HG03565 (cell line): ENCODE results near the gene BORA.
"Not testable (repeated sequence)": the region's sequence is repeated elsewhere in the genome, so short reads cannot be mapped to it uniquely, and the experiment has no call there.

ENCODE experiments used
- ATAC-seq: cut with Tn5 transposase; IDR thresholded peaks from one replicate; pipeline ENCODE4 v1.9.1; 2021; ENCODE audit warnings: mild to moderate bottlenecking, moderate library complexity; ENCODE audit not compliant: unreplicated experiment

BORA gene

DNA sequence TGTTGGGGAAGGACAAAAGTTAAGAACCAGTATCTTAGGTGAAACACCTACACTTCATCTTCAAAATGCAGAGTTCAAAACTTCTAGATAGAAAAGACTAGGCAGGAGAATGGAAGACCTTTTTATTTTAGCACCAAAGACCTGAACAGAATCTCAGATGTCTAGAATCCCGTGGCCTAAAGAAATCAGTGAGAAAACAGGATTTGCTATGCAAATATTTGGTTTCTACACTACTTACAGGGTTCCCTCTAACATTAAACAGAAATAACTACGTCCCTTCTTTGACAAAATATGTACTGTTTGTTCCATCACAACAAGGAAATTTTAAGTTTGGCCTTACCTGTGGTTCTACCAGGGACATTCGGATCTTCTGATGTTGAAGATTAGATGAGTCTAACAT lies 32.5 kb downstream of the BORA start:
- no peak for ATAC-seq

DNA sequence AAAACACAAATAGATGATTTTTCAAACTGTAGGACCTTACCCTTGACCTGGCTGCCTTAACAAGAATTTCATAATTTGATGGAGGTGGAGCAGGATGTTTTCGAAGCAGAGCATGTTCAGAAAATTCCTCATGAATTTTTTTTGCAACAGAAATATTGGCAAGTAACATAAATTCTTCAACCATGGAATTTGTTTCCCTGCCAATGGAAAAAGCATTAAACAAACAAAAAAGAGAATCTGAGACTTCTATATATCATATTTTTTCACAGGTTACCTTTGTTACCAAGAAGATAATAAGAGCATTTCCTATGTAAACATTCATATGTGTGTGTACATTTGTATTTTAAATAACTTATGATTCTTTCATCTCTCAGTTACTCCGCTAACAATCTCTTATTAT lies 35.7 kb downstream of the BORA start:
- ATAC-seq, result no peak

DNA sequence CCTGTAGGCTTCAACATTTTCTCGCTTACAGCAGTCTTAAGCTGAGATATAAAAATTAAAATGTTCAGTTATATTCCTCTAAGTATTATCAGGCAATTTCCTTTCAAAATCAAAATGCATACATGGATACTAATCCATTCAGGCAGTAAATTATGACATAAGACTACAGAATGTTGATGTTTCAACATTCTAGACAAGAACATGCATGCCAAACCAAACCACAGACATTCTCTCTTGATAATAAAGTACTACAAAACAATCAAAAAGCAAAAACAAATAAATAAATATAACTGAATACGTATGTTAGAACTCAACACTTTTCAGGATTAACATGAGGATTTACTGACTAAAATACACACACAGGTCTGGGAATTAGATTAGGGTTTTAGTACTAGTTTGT lies 46.3 kb downstream of the BORA start:
- no peak for ATAC-seq

DNA sequence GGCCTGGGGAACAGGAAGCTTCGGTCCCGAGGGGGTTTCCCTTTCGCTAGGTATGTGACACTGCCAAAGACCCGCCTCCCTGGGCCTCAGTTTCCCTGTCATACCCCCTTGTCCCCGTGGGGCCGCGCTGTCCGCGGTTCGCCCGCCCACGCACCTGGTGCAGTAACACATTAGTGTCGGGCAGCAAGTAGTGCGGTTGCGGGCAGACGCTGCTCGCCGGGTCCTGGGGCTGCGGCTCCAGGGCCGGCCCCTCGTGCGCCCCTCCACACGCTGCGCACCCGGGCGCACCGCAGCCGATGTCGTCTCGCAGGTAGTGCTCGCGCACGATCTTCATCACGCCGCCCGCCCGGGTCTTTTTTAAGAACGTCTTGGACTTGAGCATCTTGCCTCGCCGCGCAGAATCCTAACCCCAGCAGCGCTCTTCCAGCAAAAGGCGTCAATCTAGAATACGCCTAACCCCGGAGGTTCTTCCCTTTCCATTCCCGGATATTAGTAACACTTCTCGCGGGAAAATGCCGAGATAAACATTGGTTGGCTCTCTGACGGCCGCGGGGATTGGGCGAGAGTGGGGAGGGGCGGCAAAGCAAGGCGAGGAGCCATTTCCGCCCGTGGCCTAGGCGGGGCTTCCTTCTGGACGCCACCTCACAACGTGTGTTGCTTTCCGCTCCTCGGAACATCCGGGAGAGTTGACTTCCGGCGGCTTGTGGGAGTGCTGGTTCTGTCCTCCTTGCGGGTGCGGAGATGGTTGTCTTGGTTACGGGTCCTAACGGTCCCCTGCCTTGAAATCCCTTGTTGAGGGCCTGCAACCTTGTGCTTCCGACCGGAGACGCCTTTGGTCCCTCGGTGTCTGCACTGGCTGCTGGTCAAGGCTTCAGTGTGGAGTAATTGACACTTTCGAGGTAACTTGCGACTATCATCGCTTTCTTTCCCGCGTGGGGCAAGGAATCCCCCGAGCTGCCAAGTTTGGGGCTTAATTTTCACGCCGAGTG lies 54.0 kb downstream of the BORA start, which contains the start of the genes DIS3 and PIBF1:
DIS3 (minus strand) TSS at position 450 of the 989 bp plus-strand sequence; CDS start at position 382, 68 bp downstream.
PIBF1 (plus strand) TSS at position 683 of the 989 bp plus-strand sequence. CDS start 1,337 bp downstream, outside the sequence.
- peak; percentile 97 for ATAC-seq

DNA sequence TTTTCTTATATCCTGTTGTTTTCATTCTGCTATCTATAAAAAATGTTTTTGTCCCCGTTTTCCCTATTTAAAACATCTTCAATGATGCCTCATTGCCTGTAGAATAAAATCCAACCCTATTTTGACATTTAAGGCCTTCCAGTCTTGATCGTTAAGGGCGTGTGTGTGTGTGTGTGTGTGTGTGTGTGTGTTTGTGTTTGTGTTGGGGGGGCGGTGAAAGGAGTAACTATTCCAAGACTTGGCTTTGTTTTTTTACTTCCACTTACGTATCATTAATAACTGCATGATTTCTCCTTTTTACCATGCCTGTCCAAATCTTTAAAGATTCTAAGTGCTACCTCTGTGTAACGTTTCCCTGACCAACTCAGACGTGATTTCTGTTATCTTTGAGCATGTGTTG lies 55.0 kb downstream of the BORA start:
- no peak for ATAC-seq

DNA sequence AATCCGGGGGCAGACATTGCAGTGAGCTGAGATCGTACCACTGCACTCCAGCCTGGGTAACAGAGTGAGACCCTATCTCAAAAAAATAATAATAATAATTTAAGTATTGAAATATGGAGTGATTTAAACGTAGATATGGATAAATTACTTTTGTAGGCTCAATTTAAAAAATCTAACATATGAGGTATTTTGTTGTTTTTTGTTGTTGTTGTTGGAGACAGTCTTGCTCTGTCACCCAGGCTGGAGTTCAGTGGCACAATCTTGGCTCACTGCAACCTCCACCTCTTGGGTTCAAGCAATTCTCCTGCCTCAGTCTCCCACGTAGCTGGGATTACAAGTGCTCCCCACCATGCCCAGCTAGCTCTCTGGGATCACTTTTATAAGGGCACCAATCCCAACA lies 57.0 kb downstream of the BORA start:
- not testable (repeated sequence) for ATAC-seq

DNA sequence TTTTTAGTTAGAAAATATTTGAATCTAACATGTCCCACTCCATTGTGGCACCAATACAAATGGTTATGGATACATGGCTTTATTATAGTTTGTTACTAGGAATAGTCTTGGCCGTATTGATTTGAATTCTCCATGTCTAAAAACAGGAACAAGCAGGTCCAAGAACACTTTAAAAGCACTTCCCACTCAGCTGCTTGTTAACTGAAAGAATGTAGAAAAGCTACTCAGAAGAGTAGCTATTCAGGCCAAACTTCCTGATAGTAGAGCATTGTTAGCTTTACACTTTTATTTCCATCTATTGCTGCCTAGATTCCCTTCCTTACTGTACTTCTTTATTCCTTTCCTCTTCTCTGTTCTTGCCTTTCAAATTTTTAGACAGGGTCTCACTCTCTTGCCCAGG lies 61.1 kb downstream of the BORA start:
- ATAC-seq, result no peak

DNA sequence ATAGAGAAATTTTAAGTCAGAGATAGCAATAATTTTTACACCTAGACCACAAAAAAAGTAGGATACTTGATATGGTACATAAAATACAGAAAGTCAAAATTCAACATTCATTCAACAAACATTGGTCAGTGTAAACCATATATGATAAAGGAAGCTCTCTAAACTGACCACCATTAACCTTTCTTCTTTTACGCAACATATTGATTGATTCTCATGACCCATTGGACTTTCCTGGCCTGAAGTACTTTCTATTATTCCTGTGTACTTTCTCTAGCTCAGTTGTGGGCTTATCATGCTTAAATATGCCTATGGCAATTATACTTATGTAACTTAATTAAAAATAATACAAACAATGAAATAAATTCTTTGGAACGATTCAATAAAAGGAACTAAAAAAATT lies 64.9 kb downstream of the BORA start:
- ATAC-seq, result no peak

DNA sequence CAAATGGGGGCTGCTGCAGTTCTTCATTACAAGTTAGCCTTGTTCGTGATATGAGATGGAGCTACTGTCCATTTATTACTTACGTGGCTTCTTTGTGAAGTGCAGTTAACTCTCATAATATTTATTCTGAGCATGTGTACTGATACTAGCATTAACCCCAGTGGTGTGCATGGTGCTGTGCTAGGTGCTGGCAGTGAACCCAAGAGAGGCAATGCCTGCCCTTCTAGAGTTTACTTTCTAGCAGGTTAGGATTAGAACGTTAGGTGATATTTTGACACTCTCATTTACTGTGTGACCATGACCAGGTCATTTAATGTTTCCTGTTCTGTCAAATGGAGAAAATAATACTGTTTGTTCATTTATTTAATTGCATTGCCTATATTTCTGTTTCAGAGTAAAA lies 71.1 kb downstream of the BORA start:
- ATAC-seq, result no peak

DNA sequence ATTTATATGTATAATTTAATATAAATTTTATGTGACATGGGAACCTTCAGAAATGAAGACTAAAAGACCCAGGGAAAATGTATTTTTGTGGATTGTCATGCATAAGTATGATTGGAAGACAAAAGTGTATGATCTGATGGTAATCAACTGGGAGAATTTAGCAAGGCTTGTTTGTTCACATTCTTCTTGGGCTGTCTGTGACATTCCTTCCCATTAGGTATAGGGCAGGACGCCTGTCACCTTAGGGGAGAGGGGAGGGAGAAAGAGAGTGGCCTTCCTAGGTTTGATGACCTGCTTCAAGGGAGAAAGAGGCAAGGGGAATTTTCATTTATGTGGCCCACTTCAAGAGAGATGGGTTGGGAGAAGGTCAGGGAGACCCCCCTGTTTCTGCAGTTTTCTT lies 76.6 kb downstream of the BORA start:
- no peak for ATAC-seq
